SKM-1 treated with dmso at 0.1 percent for 144 hours (cell line): ENCODE measurements around the gene IRGC.

Experiments used
- DNase-seq: peaks from one replicate; lab custom pipeline; 2025; ENCODE audit not compliant: unreplicated experiment; lab: John Stamatoyannopoulos, UW

IRGC gene

DNA sequence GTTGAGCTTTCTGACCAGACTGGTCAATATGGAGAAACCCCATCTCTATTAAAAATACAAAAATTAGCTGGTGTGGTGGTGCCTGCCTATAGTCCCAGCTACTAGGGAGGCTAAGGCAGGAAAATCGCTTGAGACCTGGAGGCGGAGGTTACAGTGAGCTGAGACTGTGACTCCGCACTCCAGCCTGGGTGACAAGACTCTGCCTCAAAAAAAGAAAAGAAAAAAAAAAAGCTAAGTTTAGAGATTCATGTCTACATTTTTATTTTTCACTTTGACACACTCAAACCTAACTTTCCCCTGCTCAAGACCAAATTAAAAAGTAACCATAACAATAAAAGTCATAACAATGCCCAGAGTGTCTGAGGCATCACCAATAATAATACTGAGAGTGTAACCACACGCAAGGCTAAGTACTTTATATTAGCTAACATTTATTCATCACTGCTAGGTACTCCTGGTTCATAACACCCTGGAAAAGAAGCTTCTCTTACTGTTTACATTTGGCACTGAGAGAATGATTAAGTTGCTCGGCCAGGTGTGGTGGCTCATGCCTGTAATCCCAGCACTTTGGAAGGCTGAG, 5.7 kb downstream of the IRGC start:
- no peak for DNase-seq

DNA sequence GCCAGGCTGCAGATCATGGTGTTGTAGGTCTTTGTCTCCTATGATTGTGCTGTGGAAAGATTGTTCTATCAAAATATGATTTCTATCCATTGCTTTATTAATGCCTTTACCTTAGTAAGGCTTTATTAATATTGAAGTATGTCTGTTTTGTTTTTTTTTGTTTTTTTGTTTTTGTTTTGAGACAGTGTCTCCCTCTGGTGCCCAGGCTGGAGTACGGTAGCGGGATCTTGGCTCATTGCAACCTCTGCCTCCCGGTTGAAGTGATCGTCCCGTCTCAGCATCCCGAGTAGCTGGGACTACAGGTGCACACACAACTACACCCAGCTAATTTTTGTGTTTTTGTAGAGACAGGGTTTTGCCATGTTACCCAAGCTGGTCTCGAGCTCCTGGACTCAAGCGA, 7.7 kb downstream of the IRGC start:
- DNase-seq = no peak

DNA sequence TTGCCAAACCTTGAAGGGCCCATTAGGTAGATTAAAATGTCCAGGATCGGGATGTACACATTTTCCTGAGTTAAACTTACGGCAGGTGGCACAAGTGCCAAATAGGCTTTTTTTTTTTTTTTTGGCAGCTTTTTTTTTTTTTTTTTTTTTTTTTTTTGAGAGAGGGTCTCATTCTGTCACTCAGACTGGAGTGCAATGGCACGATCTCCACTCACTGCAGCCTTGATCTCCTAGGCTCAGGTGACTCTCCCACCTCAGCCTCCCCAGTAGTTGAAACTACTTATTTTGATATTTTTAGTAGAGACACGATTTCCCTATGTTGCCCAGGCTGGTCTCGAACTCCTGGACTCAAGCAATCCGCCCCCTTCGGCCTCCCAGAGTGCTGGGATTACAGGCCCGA, 9.0 kb downstream of the IRGC start:
- DNase-seq = no peak

DNA sequence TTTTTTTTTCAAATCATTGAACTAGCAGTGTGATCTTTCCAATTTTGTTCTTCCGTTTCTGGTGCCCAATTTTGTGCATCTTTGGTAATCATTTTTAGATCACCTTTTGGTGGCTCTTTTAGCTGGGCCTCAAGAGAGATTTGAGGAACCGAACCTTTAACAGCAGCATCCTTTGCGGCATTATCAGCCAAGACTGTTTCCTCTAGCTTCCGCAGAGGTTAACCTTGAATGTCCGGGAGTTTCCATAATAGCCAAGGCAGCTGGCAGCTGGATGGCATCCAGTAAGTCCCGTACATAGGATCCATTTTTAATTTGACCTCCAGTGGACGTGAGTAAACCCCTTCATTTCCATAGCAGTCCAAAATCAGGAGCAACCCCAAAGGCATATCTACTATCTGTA, 9.6 kb downstream of the IRGC start:
- no peak for DNase-seq

- no peak for DNase-seq
These were observed 11.1 kb downstream of the IRGC start for GRCh38 chr19:43726736-43727592.

- no peak for DNase-seq
These were observed 11.6 kb downstream of the IRGC start for GRCh38 chr19:43727593-43727853.

- no peak for DNase-seq
These were observed 14.0 kb downstream of the IRGC start for GRCh38 chr19:43729919-43730318.

DNA sequence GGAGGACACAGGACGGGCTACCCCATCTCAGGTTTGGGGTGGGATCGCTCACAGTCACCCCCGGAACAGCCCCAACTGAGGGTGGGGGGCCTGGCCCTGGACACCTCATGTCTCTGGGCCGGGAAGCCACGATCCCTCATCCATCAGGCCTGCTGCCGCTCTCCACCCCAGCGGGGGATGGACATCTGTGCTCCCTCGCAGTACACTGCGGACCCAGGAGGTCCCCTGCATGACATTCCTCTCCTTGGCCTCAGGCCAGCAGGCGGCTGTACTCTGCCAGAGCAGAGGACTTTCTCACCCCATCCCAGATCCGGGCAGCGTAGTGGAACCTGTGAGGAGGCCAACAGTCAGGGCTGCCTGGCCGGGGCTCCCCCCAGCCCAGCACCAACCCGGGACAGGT, 15.5 kb downstream of the IRGC start:
- DNase-seq = no peak

- no peak for DNase-seq
These were observed 16.0 kb downstream of the IRGC start for GRCh38 chr19:43731846-43732245.

DNA sequence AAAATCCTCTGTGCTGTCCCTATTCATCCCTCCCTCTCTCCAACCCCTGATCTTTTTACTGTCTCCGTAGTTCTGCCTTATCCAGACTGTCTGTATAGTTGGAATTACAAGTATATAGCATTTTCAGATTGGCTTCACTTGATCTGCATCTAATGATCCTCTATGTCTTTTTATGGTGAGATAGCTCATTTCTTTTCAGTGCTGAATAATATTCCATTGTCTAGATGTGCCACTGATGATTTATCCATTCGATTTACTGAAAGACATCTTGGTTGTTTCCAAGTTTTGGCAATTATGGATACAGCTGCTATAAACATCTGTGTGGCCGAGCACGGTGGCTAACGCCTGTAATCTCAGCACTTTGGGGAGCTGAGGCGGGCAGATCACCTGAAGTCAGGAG, 19.1 kb downstream of the IRGC start:
- DNase-seq = no peak

- no peak for DNase-seq
These were observed 20.1 kb downstream of the IRGC start for GRCh38 chr19:43735957-43736356.

DNA sequence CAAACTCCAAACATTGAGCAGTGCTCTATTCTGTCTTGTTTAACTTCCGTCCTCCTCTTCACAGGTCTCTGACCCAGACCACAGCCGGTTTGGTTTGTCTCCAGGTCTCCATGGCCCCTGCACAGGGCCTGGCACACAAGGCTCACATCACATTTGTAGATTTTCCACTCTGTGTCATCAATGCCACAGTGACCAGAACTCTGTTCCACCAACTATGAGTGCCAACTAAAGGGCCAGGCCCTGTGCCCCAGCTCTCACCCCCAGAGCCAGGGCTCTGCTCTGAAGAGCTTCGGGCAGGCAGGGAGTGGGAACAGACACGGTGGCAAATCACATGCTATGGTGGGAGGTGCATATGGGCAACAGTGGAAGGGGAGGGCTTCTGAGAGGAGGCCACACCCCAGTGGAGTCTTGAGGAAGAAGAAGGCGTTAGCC, 22.9 kb downstream of the IRGC start:
- no peak for DNase-seq

GRCh38 chr19:43739439-43740235, 23.8 kb downstream of the IRGC start:
- no peak for DNase-seq

GRCh38 chr19:43741075-43741825, 25.4 kb downstream of the IRGC start:
- no peak for DNase-seq

GRCh38 chr19:43743059-43743458, 27.2 kb downstream of the IRGC start:
- DNase-seq = no peak

DNA sequence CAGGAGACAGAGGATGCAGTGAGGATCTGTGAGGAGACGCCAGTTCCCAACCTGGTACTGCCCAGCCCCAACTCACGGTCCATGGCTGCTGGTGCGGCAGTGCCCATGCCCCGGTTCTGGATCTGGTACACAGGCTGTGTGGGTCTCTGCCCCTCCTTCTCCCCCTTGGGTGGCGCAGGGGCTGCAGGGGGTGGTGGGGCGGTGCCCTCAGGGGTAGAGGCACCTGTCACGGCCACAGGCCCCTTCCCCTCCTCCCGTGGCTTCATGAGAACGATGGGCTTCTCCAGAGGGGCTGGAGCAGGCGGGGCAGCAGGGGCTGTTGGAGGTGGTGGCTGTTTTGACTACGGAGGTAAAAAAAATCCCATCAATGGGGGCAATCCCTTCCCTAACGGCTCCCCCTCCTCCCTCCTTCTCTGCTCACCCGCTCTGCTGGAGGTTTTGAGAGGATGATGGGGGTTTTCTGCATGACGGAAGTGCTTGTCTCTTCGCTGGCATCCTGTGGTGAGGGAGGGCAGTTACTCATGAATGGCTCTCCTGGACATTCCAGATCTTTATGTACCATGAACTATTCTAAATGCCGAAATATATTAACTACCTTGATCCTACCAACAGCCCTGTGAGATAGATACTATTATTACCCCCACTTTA, 31.8 kb downstream of the IRGC start:
- DNase-seq = no peak

DNA sequence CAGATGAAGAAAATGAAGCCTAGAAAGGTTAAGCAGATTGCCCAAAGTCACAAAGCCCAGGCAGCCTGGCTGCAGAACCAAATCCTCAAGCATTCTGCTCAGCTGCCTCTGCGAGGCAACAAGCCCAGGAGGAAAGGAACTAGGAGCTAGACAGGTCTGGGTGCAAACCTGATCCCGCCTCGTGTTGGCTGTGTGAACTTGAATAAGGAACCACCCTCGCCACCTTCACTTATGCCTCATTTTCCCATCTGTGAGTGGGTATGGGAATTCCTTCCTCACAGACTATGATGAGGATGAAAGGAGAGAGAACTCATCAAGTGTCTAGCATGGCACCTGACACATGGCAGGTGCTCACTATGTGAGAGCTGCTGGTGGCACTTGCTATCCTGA, 32.3 kb downstream of the IRGC start:
- no peak for DNase-seq

- DNase-seq = no peak
These were observed 32.8 kb downstream of the IRGC start for GRCh38 chr19:43748685-43749084.

GRCh38 chr19:43749152-43749551, 33.3 kb downstream of the IRGC start:
- no peak for DNase-seq

GRCh38 chr19:43749898-43750297, 34.0 kb downstream of the IRGC start:
- no peak for DNase-seq
